IMR-90 (cell line): ENCODE measurements around the gene KDM3A. TPM values are rescaled to one million over a fixed set of nuclear protein-coding genes. Genes with fewer than 3 reads are reported as not detected.

Source experiments
- ATAC-seq: fragments of 200-7000 bp; cut with Tn5 transposase; 2 replicates; pipeline ENCODE4 v1.9.1; 2020; ENCODE audit warnings: low read depth, mild to moderate bottlenecking, moderate library complexity
- BruUV-seq: library from RNA; stranded (reverse); fragments of 400-500 nt; replicated peaks from 2 replicates; lab custom pipeline; 2021; lab: Mats Ljungman, UMichigan
- CTCF ChIA-PET: fragments of 300-600 bp; formaldehyde crosslinking; extraction: SDS; loops from one replicate; lab custom pipeline; 2021; ENCODE audit warnings: antibody characterized with exemption; lab: Yijun Ruan, JAX
- POLR2A ChIA-PET: fragments of 300-600 bp; sonication (Branson Sonifier 250); formaldehyde crosslinking; loops from one replicate; lab custom pipeline; 2022; ENCODE audit warnings: antibody characterized with exemption; ENCODE audit not compliant: unreplicated experiment; lab: Charles Lee
- DNase-seq: peaks from one replicate; pipeline ENCODE4 v3.0.0; 2013
- H2AFZ ChIP-seq: replicated peaks from 2 replicates; pipeline ENCODE3; 2013; ENCODE audit warnings: low read length, mild to moderate bottlenecking; ENCODE audit not compliant: poor library complexity
- H2AK5ac ChIP-seq: 2 replicates; pipeline ENCODE4 v1.6.1; 2013; ENCODE audit warnings: low read depth, low read length, inconsistent platforms
- H2AK9ac ChIP-seq: replicated peaks from 2 replicates; pipeline ENCODE3; 2013; ENCODE audit warnings: mild to moderate bottlenecking, low read depth, low read length, moderate library complexity; ENCODE audit not compliant: poor library complexity
- H2BK120ac ChIP-seq: 2 replicates; pipeline ENCODE4 v1.6.1; 2013; ENCODE audit warnings: low read depth, low read length, inconsistent platforms
- H2BK15ac ChIP-seq: 3 replicates; pipeline ENCODE4 v1.6.1; 2013; ENCODE audit warnings: low read depth, low read length, inconsistent platforms
- H2BK20ac ChIP-seq: 2 replicates; pipeline ENCODE4 v1.6.1; 2013; ENCODE audit warnings: low read depth, mild to moderate bottlenecking, inconsistent platforms, low read length, moderate library complexity
- H2BK5ac ChIP-seq: 2 replicates; pipeline ENCODE4 v1.6.1; 2013; ENCODE audit warnings: mild to moderate bottlenecking, low read depth, low read length, inconsistent platforms; ENCODE audit not compliant: poor library complexity, severe bottlenecking
- H3K14ac ChIP-seq: replicated peaks from 2 replicates; pipeline ENCODE4 v1.6.1; 2013; ENCODE audit warnings: low read depth, low read length, inconsistent platforms
- H3K18ac ChIP-seq: 2 replicates; pipeline ENCODE4 v1.6.1; 2013; ENCODE audit warnings: low read depth, low read length, control low read depth
- H3K23ac ChIP-seq: 2 replicates; pipeline ENCODE4 v1.6.1; 2013; ENCODE audit warnings: low read depth, low read length, inconsistent platforms
- H3K27ac ChIP-seq: 2 replicates; pipeline ENCODE4 v1.5.1; 2013; ENCODE audit warnings: mild to moderate bottlenecking, control low read depth, low read length; ENCODE audit not compliant: insufficient read depth
- H3K27me3 ChIP-seq: 2 replicates; pipeline ENCODE4 v1.6.1; 2013; ENCODE audit warnings: low read length; ENCODE audit not compliant: control insufficient read depth, insufficient read depth
- H3K36me3 ChIP-seq: 2 replicates; pipeline ENCODE4 v1.6.1; 2013; ENCODE audit warnings: low read length, mixed read lengths; ENCODE audit not compliant: control insufficient read depth, insufficient read depth
- H3K4ac ChIP-seq: 2 replicates; pipeline ENCODE4 v1.6.1; 2013; ENCODE audit warnings: low read depth, low read length, inconsistent platforms
- H3K4me1 ChIP-seq: 2 replicates; pipeline ENCODE4 v1.6.1; 2013; ENCODE audit warnings: low read length, mixed read lengths; ENCODE audit not compliant: control insufficient read depth, insufficient read depth
- H3K4me2 ChIP-seq: 2 replicates; pipeline ENCODE4 v1.6.1; 2013; ENCODE audit warnings: low read depth, mild to moderate bottlenecking, control low read depth, low read length, moderate library complexity
- H3K4me3 ChIP-seq: 2 replicates; pipeline ENCODE4 v1.5.1; 2013; ENCODE audit warnings: low read depth, mild to moderate bottlenecking, control low read depth, low read length, moderate library complexity; ENCODE audit not compliant: insufficient read depth
- H3K56ac ChIP-seq: 2 replicates; pipeline ENCODE4 v1.6.1; 2013; ENCODE audit warnings: low read length, inconsistent platforms; ENCODE audit not compliant: insufficient read depth; ENCODE audit errors: extremely low read depth
- H3K79me1 ChIP-seq, 2 experiments: 2 replicates each; pipeline ENCODE4 v1.6.1; 2013; ENCODE audit warnings: low read length in 2 of 2, inconsistent platforms in 1 of 2, low read depth in 1 of 2
- H3K9ac ChIP-seq: 2 replicates; pipeline ENCODE4 v1.6.1; 2013; ENCODE audit warnings: low read depth, low read length, control low read depth
- H3K9me1 ChIP-seq: 2 replicates; pipeline ENCODE4 v1.6.1; 2013; ENCODE audit warnings: low read length, inconsistent platforms; ENCODE audit not compliant: insufficient read depth
- H3K9me3 ChIP-seq: 2 replicates; pipeline ENCODE4 v1.6.1; 2013; ENCODE audit warnings: low read length; ENCODE audit not compliant: control insufficient read depth, insufficient read depth
- H4K20me1 ChIP-seq: 2 replicates; pipeline ENCODE4 v1.6.1; 2013; ENCODE audit warnings: low read length, inconsistent platforms; ENCODE audit not compliant: insufficient read depth
- H4K5ac ChIP-seq: 2 replicates; pipeline ENCODE4 v1.6.1; 2013; ENCODE audit warnings: mild to moderate bottlenecking, low read depth, low read length, control low read depth
- H4K8ac ChIP-seq, 2 experiments: 2 replicates each; pipeline ENCODE4 v1.6.1; 2013; ENCODE audit warnings: low read depth in 2 of 2, low read length in 2 of 2, control low read depth in 1 of 2, inconsistent platforms in 1 of 2
- H4K91ac ChIP-seq: 2 replicates; pipeline ENCODE4 v1.6.1; 2013; ENCODE audit warnings: low read depth, low read length, inconsistent platforms; ENCODE audit not compliant: insufficient read depth
- MXI1 ChIP-seq: IDR thresholded peaks from 2 replicates; pipeline ENCODE4 v1.6.1; 2012; ENCODE audit warnings: low read depth, mild to moderate bottlenecking, low read length, moderate library complexity, borderline replicate concordance
- RFX5 ChIP-seq: IDR thresholded peaks from 2 replicates; pipeline ENCODE4 v1.8.0; 2012; ENCODE audit warnings: low read depth, mild to moderate bottlenecking, low read length, moderate library complexity
- WGBS, 2 experiments: methylation state at CpG; one replicate each; pipeline versions ENCODE4 v1.1.5 to v1.1.7; 2013; ENCODE audit warnings: missing lambda C conversion rate in 2 of 2; ENCODE audit not compliant: insufficient read length in 1 of 2; ENCODE audit errors: extremely low coverage in 2 of 2; 5-methylcytosine and 5-hydroxymethylcytosine counted together
- dilution Hi-C: fragments of 300-500 bp; cut with HindIII; formaldehyde crosslinking; loops from one replicate; pipeline ENCODE4 v1.14.3; 2018; ENCODE audit warnings: low sequenced_read_pairs; ENCODE audit not compliant: unreplicated experiment
- in situ Hi-C: fragments of 300-500 bp; cut with MboI; formaldehyde crosslinking; loops from 3 replicates; pipeline ENCODE4 v1.14.3; 2019; ENCODE audit warnings: low sequenced_read_pairs, inconsistent platforms, mixed read lengths
- intact Hi-C: fragments of 100-400 bp; cut with micrococcal nuclease; formaldehyde crosslinking; loops from 2 replicates; pipeline ENCODE4 v1.10.0; 2022
- polyA plus RNA-seq, 3 experiments: library from polyadenylated mRNA; depleted of rRNA; stranded (reverse); fragments of >200 nt; gene quantifications; 2 replicates each; pipeline ENCODE4 v1.2.3, GENCODE V29; 2012; ENCODE audit warnings: low replicate concordance in 1 of 3
- total RNA-seq: library from RNA; depleted of rRNA; stranded (reverse); fragments of >200 nt; gene quantifications from 2 replicates; pipeline ENCODE4 v1.2.3, GENCODE V29; 2012

KDM3A gene
- total and polyA plus RNA-seq, 2 of the 4 experiments (the other 2 are of a cell fraction), result 24.8 to 33.3 TPM

GRCh38 chr2:86441882-86442641, 891 bp downstream of the KDM3A start:
- peaks cover 0 to 47% of the 10 kb centered on the region in 2 experiments; a peak in 2 of 4 replicates for H3K79me1 ChIP-seq
- H3K4ac ChIP-seq, result peak overlapping the region; percentile 14
- peak overlapping the region; percentile 25; the same call in 1 of the 2 replicates for H4K91ac ChIP-seq
- H3K56ac ChIP-seq, result peak overlapping the region; percentile 31
- no peak overlapping the region for H2BK20ac ChIP-seq
- peaks cover 18% of the 10 kb centered on the region for H3K36me3 ChIP-seq
- H3K9ac ChIP-seq, result peak overlapping the region; percentile 83
- H3K18ac ChIP-seq, result peak overlapping the region; percentile 30
- peak overlapping the region; percentile 78 for H2AK9ac ChIP-seq
- H2AFZ ChIP-seq, result peak overlapping the region; percentile 96
- no peaks in the 10 kb centered on the region for H3K27me3 ChIP-seq
- H2BK15ac ChIP-seq, result no peak overlapping the region; the same call in 2 of the 3 replicates
- CTCF ChIA-PET, result interaction anchor here (0.9 kb wide), 1 partner anchor 69 kb away, joined by 3 read pairs; no protein-coding TSS in a partner anchor
- ATAC-seq, result peak; percentile 19
- no peaks in the 10 kb centered on the region; the same call in 1 of the 2 replicates for H3K9me1 ChIP-seq
- intact Hi-C loops (loop anchor here (1.0 to 5.0 kb wide), 4 partner anchors 35 to 241 kb away; partner anchors contain the start of genes CHMP3 and RNF103), dilution Hi-C loops (no loop called here), in situ Hi-C loops (no loop called here)
- H4K20me1 ChIP-seq, result peaks cover 50% of the 10 kb centered on the region
- no peak for TF ChIP-seq RFX5
- TF ChIP-seq MXI1, result peak; percentile 70; the same call in 1 of the 2 replicates
- H4K8ac ChIP-seq, result peak overlapping the region in 1 of 2 experiments; percentile 38; a peak in 2 of 4 replicates
- peak overlapping the region; percentile 75 for H2AK5ac ChIP-seq
- 0 out of 2 replicates have a peak overlapping the region, but pooled peaks have one; percentile 3 for H2BK120ac ChIP-seq
- peak overlapping the region; percentile 84 for H3K14ac ChIP-seq
- 0 out of 2 replicates have a peak, but pooled peaks cover 3% of the 10 kb centered on the region for H3K4me1 ChIP-seq
- H3K4me2 ChIP-seq, result peak overlapping the region; percentile 89
- POLR2A ChIA-PET, result interaction anchor here (0.6 to 0.8 kb wide), 7 partner anchors 16 to 1976 kb away, joined by 3 to 10 read pairs (median 6); no protein-coding TSS in a partner anchor
- peak; percentile 50 for DNase-seq
- BruUV-seq, result no TSS peak
- no peak overlapping the region for H4K5ac ChIP-seq
- peak overlapping the region; percentile 79 for H3K27ac ChIP-seq
- peak overlapping the region; percentile 81 for H3K23ac ChIP-seq
- peak overlapping the region; percentile 97 for H3K4me3 ChIP-seq
- 0% methylated on average over 16 of the region's 53 CpGs; no CpG with 5 or more reads in 1 of the 2 experiments for WGBS, 2 experiments
- peak overlapping the region; percentile 50 for H2BK5ac ChIP-seq
- H3K9me3 ChIP-seq, result no peaks in the 10 kb centered on the region
